ENCODE measurements around the gene GSTM2. TPM values are rescaled to one million over a fixed set of nuclear protein-coding genes. Genes with fewer than 3 reads are reported as not detected.
A peak's percentile ranks its signal among the peaks of the same experiment; 100 is the strongest.

GSTM2 gene
- total RNA-seq, 2 donors from 2014 or later: 22.5 to 37.8 TPM

DNA sequence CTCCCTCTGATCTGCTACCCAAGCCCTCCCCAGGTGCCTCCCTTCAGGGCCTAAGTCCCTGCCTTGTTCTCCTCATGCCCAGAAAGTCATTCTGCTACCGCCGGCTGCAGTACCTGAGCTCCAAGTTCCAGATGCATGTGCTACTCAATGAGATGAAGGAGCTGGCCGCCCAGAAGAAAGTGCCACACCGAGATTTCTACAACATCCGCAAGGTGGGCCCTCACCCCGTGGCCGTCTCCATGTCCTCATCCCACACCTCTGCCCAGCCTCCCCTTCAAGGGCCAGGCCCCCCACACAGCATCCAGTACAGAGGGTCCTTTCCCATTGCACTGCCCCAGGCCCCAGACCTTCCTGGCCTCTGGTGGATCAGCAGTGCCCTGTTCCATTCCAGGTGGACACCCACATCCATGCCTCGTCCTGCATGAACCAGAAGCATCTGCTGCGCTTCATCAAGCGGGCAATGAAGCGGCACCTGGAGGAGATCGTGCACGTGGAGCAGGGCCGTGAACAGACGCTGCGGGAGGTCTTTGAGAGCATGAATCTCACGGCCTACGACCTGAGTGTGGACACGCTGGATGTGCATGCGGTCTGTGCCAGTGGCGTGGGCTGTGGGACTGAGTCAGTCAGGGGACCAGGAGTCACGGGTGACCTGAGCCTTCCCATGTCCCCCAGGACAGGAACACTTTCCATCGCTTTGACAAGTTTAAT is 40.0 kb upstream of the GSTM2 start:
- no peak for ATAC-seq
- intact Hi-C loops (cut with DNase I, micrococcal nuclease): no loop called here

DNA sequence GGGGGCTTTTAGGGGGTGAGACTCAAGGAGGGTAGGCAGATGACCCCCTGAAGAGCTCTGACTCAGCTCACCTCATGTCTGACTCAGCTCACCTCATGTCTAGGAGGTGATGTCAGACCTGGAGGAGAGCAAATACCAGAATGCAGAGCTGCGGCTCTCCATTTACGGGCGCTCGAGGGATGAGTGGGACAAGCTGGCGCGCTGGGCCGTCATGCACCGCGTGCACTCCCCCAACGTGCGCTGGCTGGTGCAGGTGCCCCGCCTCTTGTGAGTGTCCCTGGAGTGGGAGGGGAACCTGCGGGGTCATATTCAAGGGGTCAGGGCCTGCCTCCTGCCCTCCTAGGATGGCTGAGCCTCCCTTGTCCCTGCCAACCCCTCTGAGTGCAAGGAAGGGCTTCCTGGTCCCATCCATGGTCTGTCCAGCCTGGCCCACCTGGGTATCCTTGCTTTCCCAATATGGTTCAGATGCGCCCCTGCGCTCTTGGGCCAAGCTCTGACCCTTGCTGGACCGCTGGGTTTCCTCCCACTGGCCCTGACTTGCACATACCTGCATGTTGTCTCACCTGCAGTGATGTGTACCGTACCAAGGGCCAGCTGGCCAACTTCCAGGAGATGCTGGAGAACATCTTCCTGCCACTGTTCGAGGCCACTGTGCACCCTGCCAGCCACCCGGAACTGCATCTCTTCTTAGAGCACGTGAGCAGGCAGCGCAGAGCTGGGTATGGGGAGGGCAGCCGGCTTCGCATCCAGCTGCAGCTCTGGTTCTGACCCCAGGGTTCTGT is 39.1 kb upstream of the GSTM2 start:
- no peak for DNase-seq
- ATAC-seq: no peak
- intact Hi-C loops (cut with DNase I, micrococcal nuclease): no loop called here

More for the DNA sequence above, 40.0 kb upstream of the GSTM2 start:
- DNase-seq: no peak

DNA sequence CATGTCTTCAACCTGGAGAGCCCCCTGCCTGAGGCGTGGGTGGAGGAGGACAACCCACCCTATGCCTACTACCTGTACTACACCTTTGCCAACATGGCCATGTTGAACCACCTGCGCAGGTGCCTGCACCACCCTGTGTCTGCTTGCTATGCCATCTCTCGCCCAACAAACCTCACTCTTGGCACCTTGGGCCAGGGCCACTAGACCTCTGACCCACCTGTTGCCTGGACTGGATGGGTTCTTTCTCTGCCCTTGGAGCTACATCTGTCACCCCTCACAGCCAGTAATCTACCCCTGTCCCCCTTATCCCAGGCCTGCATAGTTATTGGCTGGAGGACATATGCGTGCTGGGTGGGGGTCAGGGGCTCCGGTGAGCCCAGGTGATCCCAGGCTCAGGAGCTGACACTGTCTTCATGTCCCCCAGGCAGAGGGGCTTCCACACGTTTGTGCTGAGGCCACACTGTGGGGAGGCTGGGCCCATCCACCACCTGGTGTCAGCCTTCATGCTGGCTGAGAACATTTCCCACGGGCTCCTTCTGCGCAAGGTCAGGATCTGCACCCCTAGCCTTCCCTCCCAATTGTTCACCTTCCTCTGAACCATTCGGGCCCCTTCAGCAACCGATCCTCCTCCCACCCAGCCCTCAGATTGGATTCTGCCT is 38.4 kb upstream of the GSTM2 start:
- intact Hi-C loops (cut with DNase I, micrococcal nuclease): loop anchor here in 1 of 2 donors (5.0 kb wide), 1 partner anchor 87 kb away; no protein-coding TSS in a partner anchor
- no peak for ATAC-seq
- no peak for DNase-seq

DNA sequence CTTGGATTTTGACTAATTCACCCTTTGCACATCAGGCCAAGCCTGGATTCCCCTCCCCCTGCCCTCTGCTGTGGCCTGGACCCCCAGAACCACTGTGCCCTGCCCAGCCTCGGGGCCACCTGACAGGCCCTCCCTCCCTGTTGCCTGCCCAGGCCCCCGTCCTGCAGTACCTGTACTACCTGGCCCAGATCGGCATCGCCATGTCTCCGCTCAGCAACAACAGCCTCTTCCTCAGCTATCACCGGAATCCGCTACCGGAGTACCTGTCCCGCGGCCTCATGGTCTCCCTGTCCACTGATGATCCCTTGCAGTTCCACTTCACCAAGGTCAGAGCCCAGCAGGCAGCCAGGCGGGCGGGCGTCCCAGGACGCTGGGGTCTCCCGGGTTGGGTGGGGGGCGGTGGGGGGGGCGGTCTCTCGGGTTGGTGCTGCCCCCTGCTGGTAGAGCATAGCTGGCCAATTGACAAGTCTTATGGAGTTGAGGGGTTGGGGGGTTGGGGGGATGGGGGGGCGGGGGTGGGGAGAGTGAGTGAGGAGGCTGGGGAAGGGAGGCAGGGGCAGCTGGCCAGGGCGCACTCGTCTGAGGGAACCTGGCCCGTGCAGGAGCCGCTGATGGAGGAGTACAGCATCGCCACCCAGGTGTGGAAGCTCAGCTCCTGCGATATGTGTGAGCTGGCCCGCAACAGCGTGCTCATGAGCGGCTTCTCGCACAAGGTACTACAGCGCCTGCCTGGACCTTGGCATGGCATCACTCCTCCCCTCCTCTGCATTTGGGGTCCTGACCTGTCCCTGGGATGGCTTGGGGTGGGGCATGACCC is 37.6 kb upstream of the GSTM2 start:
- intact Hi-C loops (cut with DNase I, micrococcal nuclease): loop anchor here in 1 of 2 donors (5.0 kb wide), 1 partner anchor 88 kb away; no protein-coding TSS in a partner anchor
- ATAC-seq (no peak), DNase-seq (no peak)

DNA sequence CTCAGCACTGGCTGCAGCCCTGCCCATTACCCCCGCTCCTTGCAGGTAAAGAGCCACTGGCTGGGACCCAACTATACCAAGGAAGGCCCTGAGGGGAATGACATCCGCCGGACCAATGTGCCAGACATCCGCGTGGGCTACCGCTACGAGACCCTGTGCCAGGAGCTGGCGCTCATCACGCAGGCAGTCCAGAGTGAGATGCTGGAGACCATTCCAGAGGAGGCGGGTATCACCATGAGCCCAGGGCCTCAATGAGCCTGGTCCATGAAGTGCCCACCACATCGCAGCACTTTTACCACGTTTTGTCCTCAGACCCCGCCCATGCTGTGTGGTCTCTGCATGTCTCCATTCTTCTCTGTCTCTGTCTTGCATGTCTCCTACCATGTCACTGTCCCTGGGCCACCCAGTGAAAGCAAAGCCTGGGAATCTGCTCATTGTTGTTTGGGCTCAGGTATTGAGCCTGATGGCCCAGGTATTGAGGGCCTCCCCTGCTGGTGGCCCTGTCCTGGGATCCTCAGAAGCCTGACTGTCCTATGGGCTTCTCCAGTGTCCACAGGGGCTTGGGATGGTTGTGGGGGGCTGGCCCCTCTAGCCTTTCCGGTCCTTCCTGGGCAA is 36.9 kb upstream of the GSTM2 start:
- no peak for ATAC-seq
- intact Hi-C loops (cut with DNase I, micrococcal nuclease): loop anchor here in 1 of 2 donors (5.0 kb wide), 1 partner anchor 89 kb away; no protein-coding TSS in a partner anchor

DNA sequence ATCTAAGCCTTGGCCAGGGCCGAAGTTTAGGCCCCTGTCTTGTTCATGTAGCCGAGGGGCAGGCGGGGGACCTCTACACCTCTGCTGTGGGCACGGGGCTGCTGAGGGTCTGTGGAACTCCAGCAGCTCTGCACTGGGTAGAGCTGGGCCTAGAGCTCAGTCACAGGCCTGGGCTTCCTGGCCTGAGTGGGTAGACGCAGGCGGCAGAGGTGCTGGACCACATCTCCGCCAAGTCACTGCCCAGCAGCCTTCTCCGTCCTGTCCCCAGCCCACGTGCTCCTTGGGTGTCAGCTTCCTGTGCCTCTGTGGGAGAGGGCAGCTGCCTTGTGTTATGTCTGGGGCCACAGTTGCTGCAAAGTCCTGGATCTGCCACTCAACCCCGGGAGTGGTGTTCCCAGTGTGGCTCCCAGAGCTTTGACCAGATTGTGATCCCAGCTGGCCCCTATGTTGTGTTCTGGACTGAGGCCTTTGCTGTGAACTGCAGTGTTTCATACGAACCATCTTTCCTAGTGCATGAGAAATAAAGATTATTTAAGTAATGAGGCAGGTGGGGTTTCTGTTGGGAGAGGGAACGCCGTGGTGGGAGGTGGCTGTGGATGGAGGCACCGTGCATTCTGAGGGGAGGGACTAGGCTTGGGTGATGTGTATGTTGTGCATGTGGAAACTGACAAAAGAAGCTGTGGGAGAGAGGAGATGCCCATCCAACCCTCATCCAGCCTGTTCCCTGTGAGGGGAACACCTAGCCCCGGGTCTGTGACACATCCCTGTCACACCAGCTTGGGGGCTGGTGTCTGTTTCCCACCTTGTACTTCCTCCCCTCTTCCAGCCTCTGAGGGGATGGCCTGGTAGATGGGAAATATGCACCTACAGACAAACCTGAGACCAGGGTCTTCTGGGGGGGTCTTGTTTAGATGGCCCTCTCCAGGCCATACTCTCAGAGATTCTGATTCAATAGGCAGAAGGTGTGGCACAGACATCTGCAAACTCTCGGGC is 36.0 kb upstream of the GSTM2 start:
- ATAC-seq (no peak), DNase-seq (no peak)
- intact Hi-C loops (cut with DNase I, micrococcal nuclease): loop anchor here in 1 of 2 donors (5.0 kb wide), 1 partner anchor 90 kb away; no protein-coding TSS in a partner anchor

More for the DNA sequence above, 36.9 kb upstream of the GSTM2 start:
- no peak for DNase-seq

DNA sequence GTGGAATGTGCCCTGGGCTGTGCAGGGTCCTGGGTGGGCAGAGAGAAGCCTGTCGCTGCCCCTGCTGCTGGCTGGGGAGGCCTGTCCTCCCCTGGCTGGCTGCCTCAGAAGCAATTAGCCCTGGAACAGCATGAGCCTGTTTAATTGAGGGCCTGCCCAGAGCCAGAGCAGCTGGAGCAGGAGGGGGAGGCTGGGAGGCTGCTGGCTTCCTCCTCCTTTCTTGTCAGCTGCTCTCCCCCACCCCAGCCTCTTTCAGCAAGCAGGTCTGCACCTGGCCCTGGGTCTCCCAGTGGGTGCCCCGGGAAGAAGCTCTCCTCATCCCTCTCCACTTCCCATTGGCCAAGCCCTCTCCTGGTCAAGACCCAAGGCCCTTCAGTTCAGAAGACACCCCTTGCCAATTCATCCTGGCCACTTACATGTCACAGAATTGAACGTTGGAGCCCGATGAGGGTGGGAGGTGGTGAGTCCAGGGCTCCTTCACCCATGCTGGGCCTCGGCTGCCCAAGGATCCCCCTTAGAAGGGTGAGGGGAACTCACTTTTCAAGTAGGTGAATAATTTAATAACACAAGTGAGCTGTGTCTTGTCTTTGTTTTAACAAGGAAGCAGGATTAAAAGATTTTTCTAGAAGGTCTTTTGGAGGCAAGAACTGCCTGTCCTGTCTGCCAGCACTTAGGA is 35.0 kb upstream of the GSTM2 start:
- ATAC-seq (peak; percentile 70), DNase-seq (peak; percentile 53 to 60)
- intact Hi-C loops (cut with DNase I, micrococcal nuclease): loop anchor here in 1 of 2 donors (5.0 kb wide), 1 partner anchor 91 kb away; no protein-coding TSS in a partner anchor

DNA sequence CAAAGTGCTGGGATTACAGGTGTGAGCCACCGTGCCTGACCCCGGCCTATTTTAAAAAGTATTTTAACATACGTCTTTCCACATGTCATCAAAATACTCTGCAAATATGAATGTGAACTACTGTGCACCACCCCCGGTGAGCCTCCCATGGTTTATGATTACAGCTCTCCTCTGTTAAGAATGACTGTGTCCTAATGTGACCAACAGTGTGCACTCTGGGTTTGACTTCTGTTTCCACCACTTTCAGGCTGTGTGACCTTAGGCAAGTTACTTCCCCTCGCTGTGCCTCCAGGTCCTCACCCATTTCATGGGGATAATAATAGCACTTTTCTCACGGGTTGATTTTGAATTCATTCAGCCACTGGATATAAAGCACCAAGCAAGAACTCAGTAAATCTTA is 33.6 kb upstream of the GSTM2 start:
- DNase-seq (no peak), ATAC-seq (no peak)
- intact Hi-C loops (cut with DNase I, micrococcal nuclease): loop anchor here in 1 of 2 donors (5.0 kb wide), 1 partner anchor 92 kb away; no protein-coding TSS in a partner anchor

DNA sequence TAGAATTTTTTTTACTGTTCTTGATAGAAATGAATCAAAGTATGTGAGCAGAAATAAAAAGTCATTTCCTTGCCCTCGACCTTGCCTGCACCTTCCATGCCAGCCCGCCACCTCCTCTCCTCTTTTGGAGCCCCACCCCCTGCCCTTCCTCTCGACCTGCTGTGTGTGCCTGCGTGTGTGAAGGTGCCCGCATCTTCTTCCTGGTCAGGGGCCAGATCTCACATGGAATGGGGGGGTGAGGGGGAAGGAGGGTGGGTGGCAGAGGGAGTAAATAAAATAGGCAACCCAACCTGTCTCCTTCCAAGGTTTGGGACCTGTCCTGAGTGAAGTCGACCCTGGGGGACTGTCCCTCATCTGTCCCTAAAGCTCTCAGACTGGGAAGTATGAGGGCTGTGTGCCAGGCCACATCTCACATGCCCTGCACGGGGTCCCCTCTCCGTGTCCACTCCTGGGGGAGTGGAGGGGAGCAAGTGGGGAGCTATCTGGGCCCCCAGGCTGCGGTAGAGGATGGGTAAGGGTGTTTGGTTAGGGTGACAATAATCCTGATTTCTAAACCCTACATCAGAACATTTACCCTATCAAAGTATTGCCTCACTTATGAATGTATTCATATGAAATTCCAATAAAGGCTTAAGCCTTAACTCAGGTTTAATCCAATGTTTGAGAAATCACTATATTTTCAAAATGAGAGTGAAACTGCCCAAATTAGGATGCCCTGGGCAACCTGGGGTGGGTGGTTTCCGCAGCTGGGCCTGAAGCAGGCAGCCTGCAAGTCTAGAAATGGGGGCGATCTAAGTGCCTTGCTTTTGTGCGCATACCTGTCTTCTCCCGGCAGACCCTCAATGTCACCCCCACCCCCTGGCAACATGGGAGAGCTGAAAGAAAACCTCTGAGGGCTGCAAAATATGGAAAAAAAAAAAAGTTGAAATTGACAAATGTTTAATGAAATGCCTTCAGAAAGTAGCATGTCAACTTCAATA is 32.8 kb upstream of the GSTM2 start:
- DNase-seq (no peak), ATAC-seq (peak; percentile 34)
- intact Hi-C loops (cut with DNase I, micrococcal nuclease): loop anchor here in 1 of 2 donors (5.0 kb wide), 1 partner anchor 93 kb away; no protein-coding TSS in a partner anchor

DNA sequence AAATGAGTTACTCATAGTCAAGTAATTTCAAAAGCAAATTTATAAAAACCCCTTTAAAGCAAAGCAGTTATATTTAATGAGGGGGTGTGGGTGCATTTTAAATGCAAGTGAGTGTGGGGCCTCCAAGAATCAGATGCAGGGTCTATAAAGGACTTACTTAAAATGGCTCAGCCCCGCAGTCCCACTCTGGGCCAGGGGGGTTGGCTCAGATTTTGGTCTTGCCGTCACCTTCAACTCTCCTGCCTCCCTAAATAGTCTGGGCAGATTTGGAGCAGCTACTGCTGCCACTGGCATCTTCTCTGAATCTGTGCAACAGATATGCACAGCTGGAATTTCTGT is 32.0 kb upstream of the GSTM2 start:
- DNase-seq (no peak), ATAC-seq (no peak)
- intact Hi-C loops (cut with DNase I, micrococcal nuclease): no loop called here

DNA sequence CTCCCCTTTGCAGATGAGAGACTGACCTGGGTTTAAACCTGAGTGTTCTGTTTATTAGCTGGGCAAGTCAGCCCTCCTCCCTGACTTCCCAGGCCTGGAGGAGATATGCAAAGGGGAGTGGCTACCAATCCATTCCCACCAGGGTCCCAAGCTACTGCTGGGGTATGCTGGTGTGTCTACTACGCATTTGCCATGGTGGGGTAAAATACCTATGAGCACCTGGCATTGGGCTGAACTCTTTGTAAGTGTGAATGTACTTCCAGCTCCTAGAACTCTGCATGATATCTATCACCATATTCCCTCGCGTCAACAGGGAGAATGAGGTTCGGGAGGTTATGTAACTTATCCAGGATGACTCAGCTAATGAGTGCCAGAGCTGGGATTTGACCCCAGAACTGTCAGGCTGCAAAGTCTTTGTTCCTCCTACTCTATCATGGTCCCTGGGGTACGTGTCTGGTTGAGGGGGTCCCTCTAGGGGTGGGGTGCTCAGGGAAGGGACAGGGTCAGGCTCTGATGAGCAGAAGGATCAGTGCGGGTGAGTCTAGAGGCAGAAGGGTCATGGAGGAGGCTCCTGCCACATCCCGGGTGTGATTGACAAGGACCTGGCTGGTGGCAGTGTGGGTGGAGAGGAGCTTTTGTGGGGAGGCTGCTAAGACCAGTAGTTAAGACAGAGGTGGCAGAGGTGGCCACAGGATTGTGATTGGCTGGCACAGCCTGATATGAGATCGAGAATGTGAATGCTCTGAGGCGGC is 31.5 kb upstream of the GSTM2 start:
- intact Hi-C loops (cut with DNase I, micrococcal nuclease): no loop called here
- ATAC-seq: no peak
- no peak for DNase-seq

DNA sequence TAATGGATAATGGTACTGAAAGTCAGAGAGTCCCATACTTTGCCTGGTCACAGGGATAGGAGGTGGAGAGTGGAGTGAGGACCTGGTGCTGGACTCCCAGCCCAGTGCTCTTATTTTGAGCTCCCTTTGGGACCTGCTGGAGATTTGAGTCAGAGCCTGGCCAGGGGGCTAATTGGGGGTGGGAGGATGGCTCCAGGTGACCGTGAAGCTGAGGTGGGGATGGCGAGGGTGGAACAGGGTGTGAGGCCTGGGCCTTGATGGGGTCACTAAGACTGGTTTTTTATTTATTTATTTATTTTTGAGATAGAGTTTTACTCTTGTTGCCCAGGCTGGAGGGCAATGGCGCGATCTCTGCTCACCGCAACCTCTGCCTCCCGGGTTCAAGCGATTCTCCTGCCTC is 30.4 kb upstream of the GSTM2 start:
- DNase-seq: no peak
- intact Hi-C loops (cut with DNase I, micrococcal nuclease): no loop called here
- ATAC-seq: no peak

DNA sequence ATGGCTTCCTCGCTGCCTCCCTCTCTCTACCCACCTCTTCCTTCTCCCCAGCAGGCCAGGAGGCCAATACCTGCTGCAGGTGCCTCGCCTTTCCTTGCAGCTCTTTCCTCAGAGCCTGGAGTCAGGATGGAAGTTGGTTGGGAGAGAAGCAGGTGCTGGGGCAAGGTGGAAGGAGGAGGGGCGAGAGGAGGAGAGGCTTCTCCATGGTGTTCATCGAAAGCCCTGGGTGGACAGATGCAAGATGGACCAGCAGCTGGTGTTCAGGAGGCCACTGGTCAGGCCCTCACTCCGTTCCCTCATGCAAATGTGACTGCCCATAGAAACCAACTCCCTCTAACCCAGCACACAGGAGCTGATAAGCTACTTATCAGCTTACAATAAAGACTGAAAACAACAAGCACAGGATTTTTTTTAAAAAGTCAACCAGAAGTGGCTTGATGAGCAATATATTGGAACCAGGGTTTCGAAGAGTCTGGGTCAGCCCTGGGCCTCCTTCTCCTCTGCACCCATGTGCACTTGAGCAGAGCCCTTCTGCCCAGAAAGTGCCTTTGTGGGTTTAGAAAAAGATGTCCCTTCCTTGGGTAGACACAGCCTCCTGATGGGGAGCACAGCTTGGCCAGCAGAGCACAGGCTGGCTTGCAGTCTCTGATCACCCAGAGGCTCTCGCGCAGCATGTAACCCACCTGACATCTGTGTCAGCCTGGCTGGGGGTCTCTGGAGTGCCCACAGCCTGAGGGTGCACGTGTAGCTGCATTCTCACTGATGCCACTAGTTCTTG is 28.6 kb upstream of the GSTM2 start:
- intact Hi-C loops (cut with DNase I, micrococcal nuclease): no loop called here
- DNase-seq (no peak), ATAC-seq (no peak)

DNA sequence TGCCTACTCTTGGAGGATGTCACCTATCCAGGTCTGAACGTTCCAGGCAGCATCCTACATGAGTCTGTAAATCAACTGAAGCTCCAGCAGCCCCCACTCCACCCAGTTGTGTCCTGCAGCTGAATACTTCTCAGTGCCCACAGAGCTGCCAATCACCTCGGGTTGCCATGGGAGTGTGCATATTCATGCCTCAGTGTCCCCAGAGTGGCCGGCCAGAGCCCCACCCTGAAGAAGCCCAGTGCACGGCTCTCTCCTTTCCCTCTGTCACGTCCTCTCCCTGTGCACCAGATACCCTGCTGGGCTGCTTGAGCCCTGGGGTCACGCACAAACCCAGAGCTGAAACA is 28.0 kb upstream of the GSTM2 start:
- no peak for ATAC-seq
- intact Hi-C loops (cut with DNase I, micrococcal nuclease): loop anchor here (5.0 to 10.0 kb wide), 3 partner anchors 93 to 135 kb away; partner anchors contain the start of gene GNAI3 (in 1 of the 2)

More for the DNA sequence above, 28.0 kb upstream of the GSTM2 start:
- DNase-seq: no peak
